ENCODE measurements around the gene GNAT2.

- TF ChIP-seq CTCF (IDR thresholded peaks at IDR 0.05): peak; percentile 69 to 88 (median 86)
- no peak for TF ChIP-seq POLR2A (IDR thresholded peaks at IDR 0.05)
- TF ChIP-seq POLR2AphosphoS5 (IDR thresholded peaks at IDR 0.05): peak; percentile 28
Observed at GRCh38 chr1:109643385-109644230, 24.2 kb upstream of the GNAT2 start.

All from prostate gland (tissue), 2 donors.